Putamen (tissue), 1 donor: ENCODE data around the gene JPH4.
A peak's percentile ranks its signal among the peaks of the same experiment; 100 is the strongest.

Experiments used
- DNase-seq: peaks from one replicate; pipeline ENCODE4 v3.0.0-alpha.2; 2016; ENCODE audit warnings: low spot score

JPH4 gene

GRCh38 chr14:23579311-23579630 is 681 bp upstream of the JPH4 start:
- no peak for DNase-seq

GRCh38 chr14:23577710-23578392 is 739 bp downstream of the JPH4 start:
- DNase-seq, result no peak

- no peak for DNase-seq
Measured at GRCh38 chr14:23577004-23577681, 1.4 kb downstream of the JPH4 start.

GRCh38 chr14:23573384-23574015 is 5.1 kb downstream of the JPH4 start:
- DNase-seq, result peak; percentile 65

GRCh38 chr14:23572836-23573235 is 5.8 kb downstream of the JPH4 start:
- no peak for DNase-seq

- DNase-seq, result no peak
Measured at GRCh38 chr14:23572524-23572828, 6.1 kb downstream of the JPH4 start.

- no peak for DNase-seq
Measured at GRCh38 chr14:23571701-23572523, 6.7 kb downstream of the JPH4 start.

GRCh38 chr14:23570806-23571483 is 7.6 kb downstream of the JPH4 start:
- no peak for DNase-seq

GRCh38 chr14:23569443-23570151 is 9.0 kb downstream of the JPH4 start:
- peak; percentile 90 for DNase-seq

GRCh38 chr14:23568600-23569331 is 9.8 kb downstream of the JPH4 start:
- DNase-seq, result peak; percentile 83

- no peak for DNase-seq
Measured at GRCh38 chr14:23568021-23568599, 10.5 kb downstream of the JPH4 start.

- DNase-seq, result peak; percentile 69
Measured at GRCh38 chr14:23567186-23568020, 11.2 kb downstream of the JPH4 start, which contains the start of gene AP1G2. Gene AP1G2 (minus strand): TSS chr14:23567791. CDS start chr14:23567314, 477 bp downstream.

- DNase-seq, result no peak
Measured at GRCh38 chr14:23566778-23567185, 11.8 kb downstream of the JPH4 start.

- no peak for DNase-seq
Measured at GRCh38 chr14:23566112-23566777, 12.3 kb downstream of the JPH4 start.

GRCh38 chr14:23565626-23566025 is 13.0 kb downstream of the JPH4 start:
- no peak for DNase-seq

GRCh38 chr14:23564876-23565275 is 13.7 kb downstream of the JPH4 start:
- DNase-seq, result no peak

- DNase-seq, result no peak
Measured at GRCh38 chr14:23564181-23564812, 14.3 kb downstream of the JPH4 start.

GRCh38 chr14:23563473-23564180 is 15.0 kb downstream of the JPH4 start:
- DNase-seq, result no peak
